NCI-H1436 (cell line): ENCODE data around the gene TRPM6.

ENCODE experiments used
- DNase-seq: peaks from one replicate; lab custom pipeline; 2025; lab: John Stamatoyannopoulos, UW

The TRPM6 gene

DNA sequence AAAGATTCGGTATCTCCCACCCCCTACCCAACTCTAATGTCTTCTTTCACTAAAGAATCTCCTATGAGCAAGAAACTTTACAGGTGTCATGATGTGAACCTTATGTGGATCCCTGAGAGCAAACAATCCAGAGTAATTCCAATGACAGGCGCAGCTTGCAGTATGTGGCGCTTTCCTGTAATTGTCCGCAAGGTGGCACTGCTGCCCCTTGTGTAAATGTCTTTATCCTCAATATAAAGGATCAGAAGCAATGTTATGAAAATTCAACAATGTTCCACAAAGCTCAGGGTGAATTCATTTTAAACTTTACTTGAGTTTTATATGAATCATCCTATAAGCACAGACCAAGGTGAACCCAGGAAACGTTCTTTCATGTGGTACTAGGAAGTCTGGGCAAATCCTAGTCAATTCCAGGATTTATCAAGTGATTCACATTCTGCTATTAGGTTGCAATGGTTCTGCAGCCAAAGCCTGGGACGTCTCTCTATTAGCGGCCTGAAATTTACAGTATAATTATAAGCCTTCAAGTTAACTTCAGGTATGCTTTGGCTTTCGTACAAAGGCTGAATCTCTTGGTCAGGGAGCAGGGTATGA lies 113.7 kb downstream of the TRPM6 start:
- DNase-seq = peak; percentile 65

DNA sequence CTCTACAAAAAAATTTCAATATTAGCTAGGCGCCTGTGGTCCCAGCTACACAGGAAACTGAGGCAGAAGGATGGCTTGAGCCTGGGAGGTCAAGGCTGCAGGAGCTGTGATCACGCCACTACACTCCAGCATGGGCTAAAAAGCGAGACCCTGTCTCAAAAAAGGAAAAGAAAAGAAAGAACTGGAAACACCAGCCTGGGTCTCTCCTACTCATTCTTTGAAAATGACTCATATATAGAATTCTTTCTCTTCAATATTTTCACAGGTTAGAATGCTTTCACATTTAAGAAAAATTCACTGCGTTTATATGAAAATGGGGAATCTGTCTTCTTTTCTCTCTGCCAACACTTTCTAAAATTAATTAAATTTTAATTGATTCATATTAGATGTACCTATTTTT lies 115.6 kb downstream of the TRPM6 start:
- DNase-seq = no peak

DNA sequence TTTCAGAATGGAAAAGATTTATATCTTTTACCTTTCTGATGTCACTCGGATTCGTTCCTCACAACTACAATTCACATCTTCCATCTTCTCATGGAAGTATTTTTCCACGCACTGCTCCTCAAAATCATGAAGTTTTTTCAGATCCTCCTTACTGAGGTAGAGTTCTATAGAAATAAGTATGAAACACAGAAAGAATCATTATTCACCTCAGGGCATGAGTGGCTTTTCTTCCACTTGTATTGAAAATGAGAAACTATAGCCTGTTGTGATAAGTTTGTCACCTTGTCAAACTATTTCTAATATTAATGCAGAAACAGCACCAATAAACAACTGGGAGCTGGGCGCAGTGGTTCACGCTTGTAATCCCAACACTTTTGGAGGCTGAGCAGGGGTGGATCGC lies 116.0 kb downstream of the TRPM6 start:
- DNase-seq = no peak

DNA sequence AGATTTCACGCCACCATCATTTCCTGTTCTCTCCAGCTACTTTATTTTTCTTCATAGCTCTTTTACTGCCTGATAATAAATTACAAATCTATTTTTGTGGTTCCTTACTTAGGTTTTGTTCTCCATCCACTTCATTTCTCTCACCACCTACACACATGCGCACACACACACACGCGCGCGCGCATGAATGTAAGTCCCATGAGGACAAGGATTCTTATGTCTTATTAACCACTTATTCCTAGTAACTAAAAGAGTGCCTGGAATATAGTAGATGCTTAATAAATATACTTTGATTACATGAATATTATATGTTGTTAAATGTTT lies 116.5 kb downstream of the TRPM6 start:
- no peak for DNase-seq

DNA sequence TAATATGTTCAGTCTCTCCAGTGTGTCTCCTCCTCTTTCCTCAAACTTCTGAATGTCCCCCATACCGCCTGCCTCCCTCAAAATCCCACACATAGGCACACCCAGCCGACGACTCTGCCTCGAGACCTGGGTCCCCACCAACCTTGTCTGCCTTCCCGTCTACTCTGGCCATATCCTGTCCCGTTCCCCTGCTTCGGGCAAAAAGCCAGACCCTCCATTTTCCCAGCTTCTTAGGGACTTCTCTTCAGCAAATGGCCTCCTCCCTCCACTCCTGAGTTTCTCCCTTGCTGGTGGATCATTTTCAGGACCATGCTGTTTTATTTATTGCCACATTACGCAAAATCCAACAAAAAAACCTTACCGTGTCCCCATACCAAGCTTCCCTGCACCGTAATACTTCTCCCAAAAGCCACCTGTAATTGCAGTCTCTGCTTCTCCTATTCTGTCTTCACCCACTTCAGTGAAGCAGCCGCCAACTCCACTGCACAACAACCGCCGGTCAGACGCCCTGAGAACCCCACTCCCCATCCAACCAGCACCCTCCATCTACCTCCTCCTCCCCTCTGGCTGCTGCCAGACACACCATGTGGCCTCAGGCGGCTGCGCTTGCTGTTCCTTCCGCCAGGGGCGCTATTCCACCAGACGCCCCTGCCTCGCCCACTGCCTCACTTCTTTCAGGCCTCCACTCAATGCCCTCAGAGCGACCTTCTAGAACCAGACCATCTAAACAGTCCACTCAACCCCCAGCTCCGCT lies 117.0 kb downstream of the TRPM6 start:
- DNase-seq = no peak

DNA sequence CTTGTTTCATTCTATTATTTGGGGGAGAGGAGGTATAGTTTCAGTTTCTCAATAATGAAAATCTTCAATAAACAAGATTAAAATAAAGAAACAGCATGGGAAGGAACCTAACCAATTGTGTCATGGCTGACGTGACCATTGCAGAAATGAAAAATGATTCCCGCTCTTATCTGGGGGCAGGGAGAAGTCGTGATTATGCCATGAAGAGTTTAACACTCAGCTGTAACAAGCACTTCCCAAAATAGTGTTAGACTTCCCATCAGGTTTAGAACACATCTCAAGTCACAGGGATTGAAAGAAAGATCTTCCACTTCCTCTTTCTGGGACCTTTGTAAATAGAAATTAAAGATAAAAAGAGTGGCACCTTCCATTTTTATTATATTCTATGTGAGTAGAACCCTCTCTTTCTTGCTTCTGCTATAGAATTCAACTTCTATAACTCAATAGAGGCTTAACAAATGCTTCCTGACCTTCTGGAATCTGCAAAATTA lies 122.2 kb downstream of the TRPM6 start:
- no peak for DNase-seq

DNA sequence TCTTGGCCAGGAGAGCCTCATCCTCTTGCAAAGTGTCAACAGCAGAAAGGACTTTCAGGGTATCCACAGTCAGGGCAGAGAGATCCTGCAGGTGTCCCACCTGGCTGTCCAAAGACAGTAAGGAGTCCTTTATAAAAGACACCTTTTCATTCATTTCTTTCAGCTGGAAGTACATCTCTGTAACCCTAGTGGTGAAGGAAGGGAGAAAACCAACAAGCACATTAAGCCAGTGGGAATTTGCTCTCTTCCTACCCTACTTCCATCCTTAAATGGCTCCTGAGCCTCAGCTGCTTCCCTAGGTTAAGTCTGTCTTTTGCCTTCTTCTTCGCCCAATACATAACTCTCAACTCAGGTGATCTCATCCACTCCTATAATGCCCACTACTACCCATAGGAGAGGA lies 124.8 kb downstream of the TRPM6 start:
- no peak for DNase-seq

DNA sequence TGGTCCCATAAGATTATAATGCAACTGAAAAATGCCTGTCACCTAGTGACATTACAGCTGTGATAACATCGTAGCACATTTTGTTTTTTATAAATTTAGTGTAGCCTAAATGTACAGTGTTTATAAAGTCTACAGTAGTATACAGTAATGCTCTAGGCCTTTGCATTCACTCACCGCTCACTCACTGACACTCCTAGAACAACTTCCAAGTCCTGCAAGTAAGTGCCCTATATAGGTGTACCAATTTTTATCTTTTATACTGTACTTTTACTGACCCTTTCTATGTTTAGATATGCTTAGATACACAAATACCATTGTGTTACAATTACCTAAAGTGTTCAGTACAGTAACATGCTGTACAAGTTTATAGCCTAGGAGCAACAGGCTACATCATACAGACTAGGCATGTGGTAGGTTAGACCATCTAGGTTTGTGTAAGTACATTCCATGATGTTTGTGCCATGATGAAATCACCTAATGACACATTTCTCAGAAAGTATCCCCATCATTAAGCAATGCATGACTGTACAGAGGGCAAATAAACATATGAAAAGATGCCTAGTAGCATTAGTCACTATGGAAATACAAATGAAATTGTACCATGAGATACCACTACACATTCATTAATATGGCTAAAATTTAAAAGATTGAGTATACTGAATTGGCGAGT lies 127.6 kb downstream of the TRPM6 start:
- no peak for DNase-seq

DNA sequence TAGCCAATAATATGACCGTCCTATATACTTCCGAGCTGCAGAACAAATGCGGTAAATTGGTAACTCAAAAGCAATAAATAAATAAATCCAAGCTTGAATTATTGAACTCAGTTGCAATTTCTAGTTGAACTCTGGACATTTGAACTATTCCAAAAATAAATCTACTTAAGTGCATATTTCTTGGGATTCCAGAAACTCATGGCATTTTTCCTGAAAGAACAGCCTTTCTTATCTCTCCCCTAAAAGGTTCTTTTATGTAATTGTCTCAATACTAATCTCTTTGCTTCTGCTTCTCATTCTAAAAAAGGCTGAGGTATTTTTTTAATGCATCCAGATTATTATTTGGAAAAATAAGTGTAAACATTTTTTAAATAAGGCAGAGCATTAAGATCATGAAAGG lies 131.7 kb downstream of the TRPM6 start:
- no peak for DNase-seq

DNA sequence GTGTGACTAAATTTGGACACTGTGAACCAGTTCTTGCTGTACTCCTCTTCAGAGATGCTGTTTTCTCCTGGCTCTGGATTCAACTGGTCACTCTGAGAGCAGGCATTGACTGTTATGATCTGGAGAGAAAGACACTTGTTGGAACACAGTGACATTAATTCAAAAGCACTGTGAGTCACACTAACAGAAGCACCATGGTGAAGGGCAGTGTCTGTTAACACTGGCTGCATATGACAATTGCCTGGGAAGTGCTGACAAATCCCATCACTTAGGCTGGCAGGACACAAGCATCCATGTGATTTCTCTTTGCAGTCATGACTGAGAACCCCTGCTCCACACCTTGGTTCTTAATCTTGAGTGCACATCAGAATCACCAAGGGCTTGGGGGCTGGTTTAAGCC lies 132.4 kb downstream of the TRPM6 start:
- no peak for DNase-seq

DNA sequence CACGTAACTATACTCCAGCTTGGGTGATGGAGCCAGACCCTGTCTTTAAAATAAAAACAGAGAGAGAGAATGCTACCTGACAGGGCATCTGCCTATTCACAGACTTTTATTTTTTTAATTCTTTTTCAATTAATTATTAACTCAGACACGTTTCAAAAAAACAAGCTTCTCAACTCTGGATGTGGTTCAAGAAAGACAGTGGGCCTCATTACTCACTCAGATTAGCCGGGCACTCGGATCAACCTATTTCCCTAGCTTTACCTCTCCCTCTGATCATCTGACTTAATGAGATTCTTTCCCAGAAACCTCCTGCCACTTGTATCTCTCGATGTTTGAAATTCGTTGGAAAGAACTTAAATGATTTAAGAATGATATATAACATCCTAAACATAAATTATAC lies 134.1 kb downstream of the TRPM6 start:
- no peak for DNase-seq

DNA sequence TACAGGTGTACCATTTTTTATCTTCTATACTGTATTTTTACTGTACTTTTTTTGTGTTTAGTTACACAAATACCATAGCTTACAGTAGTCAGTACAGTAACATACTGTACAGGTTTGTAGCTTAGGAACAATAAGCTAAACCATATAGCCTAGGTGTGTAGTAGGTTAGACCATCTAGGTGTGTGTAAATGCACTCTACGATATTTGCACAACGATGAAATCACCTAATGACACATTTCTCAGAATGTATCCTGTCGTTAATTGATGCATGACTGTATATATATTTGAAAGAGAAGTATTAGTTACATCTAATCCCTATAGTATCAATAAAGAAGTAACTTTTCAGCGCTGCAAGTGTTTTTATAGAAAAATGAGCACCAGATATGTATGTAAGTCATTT lies 138.8 kb downstream of the TRPM6 start:
- no peak for DNase-seq

DNA sequence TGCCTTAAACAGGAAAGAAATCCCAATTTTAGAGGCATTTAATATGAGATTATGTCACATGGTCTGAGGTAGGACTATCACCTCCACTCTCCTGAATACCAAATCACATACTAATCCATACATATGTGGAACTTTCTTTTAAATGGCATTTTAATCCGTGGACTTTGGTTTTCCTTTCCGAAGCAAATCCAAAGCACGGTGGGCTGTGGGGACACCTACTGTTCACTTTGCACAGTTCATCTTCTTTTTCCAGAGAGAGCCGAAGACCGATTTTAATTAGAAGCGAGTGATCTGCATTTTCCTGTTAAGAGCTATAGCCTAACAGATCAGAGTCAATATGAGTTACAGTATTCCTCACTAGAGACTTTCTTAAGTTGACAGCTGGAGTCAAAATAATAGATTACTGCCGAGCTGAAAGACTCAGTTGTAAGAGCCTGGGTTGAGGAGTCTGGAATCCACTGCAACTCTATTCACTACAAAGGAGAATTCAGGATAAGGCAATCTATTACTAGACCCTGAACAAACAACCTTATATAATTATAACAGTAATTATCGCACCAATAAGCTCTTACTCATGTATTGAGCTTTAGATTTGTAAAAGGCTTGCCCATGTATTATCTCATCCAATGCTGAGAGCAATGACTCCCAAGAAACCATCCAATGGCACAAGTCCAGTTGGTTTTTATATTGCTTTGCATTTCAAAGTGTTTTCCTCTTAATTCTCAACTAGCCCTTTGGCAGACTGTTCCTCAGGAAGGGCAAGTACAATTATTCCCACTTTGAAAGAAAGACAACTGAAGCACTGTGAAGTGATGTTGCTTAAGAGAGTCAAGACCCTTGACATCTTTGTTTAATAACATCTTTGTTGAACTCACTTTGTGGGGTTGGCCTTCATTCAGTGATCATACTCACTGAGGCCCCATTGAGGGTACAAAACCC lies 144.7 kb downstream of the TRPM6 start:
- DNase-seq = peak; percentile 25

DNA sequence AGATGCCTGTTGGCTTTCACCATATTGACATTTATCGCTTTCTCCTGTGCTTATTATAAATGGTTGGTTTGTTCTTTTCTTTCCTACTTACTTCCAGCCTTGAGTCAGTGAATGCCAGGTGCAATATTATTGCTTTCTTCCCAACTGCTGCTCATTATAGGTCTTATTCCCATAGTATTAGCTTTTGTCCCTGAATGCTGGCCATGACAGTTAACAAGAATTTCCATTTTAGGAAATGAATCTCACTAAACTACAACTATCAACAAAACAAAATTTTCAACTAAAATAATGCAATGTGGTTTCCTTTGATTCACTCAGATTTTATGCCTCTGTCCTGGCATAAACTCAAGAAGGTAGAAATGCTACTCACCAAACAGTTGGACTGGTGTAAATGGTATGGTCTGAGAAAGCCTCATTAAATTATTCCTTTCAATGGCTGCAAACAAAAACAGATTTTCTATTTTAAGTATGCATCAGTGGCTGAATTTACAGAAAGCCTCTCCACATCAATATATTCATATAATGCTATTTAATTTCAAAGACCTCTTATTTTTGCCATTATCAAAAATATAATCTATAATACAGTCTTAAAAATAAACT lies 145.4 kb downstream of the TRPM6 start:
- no peak for DNase-seq

DNA sequence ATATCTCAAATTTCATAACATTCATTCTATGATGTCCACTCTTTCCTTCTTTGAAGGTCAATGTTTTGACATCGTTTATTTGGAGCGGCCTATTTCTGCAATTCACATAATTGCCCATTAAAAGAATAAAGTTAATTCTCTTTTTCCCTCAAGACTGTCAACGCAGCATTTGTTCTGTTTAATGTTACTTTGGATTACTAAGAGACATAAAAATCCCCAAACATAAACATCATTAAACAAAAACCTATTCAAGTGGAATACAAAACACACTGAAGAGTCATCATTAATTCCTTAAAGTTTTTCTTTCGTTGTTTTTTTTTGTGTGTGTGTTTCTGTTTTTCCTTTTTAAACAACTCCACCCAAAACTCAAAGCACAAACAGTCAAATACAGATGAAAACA lies 151.1 kb downstream of the TRPM6 start:
- DNase-seq = no peak

DNA sequence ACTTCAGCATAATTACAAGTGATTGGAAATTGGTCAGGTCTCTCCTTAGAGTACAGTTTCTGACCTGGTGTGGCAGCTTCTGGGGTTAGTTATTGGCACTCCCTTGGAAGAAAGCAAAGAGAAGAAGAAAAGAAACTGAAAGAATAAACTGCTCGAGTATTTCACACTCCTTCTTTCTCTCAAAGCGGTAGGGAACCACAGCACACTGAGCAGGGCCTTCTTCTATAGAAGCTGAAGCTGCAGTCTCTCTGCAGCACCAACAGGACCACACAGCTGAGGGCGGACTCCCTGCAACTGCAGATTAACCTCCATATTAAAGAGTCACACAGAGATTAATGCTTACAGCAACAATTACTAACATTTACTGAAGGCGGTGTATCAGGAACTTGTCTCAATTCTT lies 152.0 kb downstream of the TRPM6 start:
- DNase-seq = no peak

DNA sequence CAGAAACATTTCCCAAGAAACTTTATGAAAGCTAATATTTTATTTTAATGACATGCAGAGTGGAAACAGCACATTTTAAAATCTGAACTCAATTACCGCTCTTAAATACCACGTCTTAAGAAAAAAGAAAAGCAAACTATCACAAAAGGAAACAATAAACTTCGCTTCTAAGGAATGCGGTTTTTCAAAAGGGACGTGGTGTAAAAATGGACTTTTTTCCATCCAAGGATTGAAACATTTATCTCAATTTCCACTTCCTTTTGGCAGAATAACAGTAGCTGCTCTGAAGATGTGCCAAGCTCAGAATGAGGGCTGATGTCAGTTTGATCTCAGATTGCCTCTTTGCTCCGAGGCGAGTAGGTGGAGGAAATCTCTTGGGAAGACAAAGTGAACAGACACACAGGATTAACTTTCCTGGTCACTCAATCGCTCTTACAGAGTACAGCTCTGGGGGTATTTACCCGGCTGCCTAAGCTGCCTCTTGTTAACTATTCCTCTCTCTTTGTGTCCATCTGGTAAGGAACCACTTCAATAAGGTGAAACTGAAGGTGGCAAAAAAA lies 158.5 kb downstream of the TRPM6 start:
- DNase-seq = no peak

DNA sequence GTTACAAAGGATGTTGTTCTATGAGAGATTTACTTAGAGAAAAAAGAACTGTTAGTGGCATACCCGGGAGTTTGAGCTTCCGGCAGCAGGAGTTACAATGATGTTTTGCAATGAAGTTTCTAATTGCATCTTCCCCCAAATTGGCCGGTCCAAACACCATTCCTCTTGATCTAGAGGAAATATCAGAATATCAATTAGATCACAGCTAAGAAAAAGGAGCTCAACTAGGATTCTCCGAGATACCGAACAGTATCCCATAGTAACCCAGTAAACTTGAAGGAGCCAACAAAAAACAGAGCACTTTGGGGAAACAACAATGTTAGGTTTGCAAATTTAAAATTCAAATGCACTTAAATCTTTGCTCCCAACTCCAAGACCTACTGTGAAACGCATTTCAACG lies 159.5 kb downstream of the TRPM6 start:
- no peak for DNase-seq

DNA sequence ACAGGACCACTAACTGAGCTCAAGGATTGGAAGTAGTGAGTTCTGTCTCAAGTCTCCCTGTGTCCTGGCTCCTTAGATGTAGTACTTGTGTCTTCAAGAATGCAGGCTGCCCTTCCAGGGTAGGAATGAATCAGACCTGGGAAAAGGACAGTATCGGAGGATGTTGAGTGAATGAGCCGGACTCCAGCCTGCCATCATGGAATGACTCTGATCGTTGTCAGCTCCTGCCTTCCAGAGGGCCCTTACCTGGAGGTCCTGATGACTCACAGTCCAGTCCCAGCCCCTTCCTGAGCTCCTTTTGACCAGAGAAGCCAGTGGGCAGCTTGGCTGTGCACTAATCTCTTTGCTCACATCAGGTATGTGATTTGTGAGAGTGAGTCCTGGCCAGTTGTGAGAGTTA lies 161.1 kb downstream of the TRPM6 start:
- no peak for DNase-seq

DNA sequence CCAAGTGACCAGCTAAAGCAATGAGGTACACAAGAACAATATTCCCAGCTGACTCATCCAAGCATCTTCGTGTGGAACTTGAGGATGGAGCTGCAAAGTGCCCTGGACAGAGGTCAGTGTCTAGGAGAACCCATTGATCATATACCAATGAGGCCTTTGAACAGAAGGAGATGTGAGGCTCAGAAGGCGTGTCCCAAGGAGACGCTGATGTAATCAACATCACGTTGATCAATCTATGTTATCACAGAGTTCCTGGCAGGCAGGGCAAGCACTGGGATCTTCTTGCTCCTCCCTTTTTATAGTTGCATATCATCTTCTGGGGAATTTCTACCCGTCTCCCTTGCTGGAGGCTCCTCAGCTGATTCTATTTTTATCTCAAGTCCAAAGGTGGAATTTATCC lies 163.4 kb downstream of the TRPM6 start:
- no peak for DNase-seq
